Measurements from ENCODE around the gene SSBP2. TPM values are rescaled to one million over a fixed set of nuclear protein-coding genes. Genes with fewer than 3 reads are reported as not detected.

SSBP2 gene
- total and polyA plus RNA-seq, 2 of the 8 experiments (the other 6 are each of a cell fraction or from before 2014, with no cell fraction given), result 21.5 to 36.2 TPM

DNA sequence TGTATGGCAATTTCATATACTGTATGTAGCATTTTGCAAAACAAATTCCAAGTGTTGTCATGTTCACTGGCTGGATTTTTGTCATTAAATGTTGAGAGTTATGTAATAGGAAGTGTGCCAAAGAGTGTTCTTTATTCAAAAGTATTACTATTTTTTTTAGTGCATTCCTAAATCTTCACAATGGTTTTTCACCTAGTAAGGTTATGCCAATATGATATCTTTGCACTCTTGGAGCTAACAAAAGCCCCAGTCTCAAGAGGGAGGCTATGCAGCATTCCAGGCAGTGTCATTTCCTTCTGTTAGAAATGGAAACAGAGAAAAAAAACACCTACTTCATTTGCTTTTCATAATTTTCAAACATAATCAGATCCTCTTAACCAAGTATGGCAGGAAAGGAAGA, 5.1 kb upstream of the SSBP2 start:
- H4K5ac ChIP-seq (ENCODE audit: insufficient read length, low read depth, low read length), result no peak overlapping the region
- H4K20me1 ChIP-seq (replicated peaks in 1 of 2; ENCODE audit: control insufficient read depth in 1 of 2, insufficient read depth in 2 of 2, low read length in 2 of 2), result no peaks in the 10 kb centered on the region
- H3K9ac ChIP-seq (replicated peaks in 1 of 4; ENCODE audit: extremely low read depth in 1 of 4, low read depth in 3 of 4, low read length in 3 of 4), result no peak overlapping the region
- no peak for FAIRE-seq
- no peak overlapping the region for H3K4ac ChIP-seq (replicated peaks; ENCODE audit: insufficient read length, low read depth, low read length)
- H4K8ac ChIP-seq (ENCODE audit: extremely low read depth, insufficient read depth, low read length), result no peak overlapping the region
- H3K4me1 ChIP-seq (replicated peaks in 1 of 4; ENCODE audit: control insufficient read depth in 3 of 4, insufficient read depth in 4 of 4, low read length in 3 of 4), result peaks cover 4 to 35% (median 14%) of the 10 kb centered on the region in 4 experiments; a peak in 6 of 7 replicates
- TF ChIP-seq GABPA (IDR thresholded peaks at IDR 0.05; ENCODE audit: borderline replicate concordance, insufficient read depth, low read length), result no peak
- TF ChIP-seq RFX5 (IDR thresholded peaks at IDR 0.05; ENCODE audit: borderline replicate concordance, low read depth, low read length), result no peak
- TF ChIP-seq TBP (IDR thresholded peaks at IDR 0.05; ENCODE audit: low read depth, low read length), result no peak
- TF ChIP-seq GTF2F1 (IDR thresholded peaks at IDR 0.05; ENCODE audit: borderline replicate concordance, low read depth, low read length), result no peak
- TF ChIP-seq POLR2AphosphoS5 (IDR thresholded peaks at IDR 0.05; ENCODE audit: low read depth, low read length), result no peak
- no peak for TF ChIP-seq POLR2A (IDR thresholded peaks at IDR 0.05; ENCODE audit: control extremely low read depth in 1 of 2, low read depth in 2 of 2, low read length in 2 of 2)
- TF ChIP-seq, protein P1, sequence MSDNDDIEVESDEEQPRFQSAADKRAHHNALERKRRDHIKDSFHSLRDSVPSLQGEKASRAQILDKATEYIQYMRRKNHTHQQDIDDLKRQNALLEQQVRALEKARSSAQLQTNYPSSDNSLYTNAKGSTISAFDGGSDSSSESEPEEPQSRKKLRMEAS (IDR thresholded peaks at IDR 0.05), result no peak
- no peak for TF ChIP-seq ASH2L (IDR thresholded peaks at IDR 0.05; ENCODE audit: low read length)
- no peak for TF ChIP-seq SRF (IDR thresholded peaks at IDR 0.05; ENCODE audit: low read depth, low read length)
- TF ChIP-seq, protein P2, sequence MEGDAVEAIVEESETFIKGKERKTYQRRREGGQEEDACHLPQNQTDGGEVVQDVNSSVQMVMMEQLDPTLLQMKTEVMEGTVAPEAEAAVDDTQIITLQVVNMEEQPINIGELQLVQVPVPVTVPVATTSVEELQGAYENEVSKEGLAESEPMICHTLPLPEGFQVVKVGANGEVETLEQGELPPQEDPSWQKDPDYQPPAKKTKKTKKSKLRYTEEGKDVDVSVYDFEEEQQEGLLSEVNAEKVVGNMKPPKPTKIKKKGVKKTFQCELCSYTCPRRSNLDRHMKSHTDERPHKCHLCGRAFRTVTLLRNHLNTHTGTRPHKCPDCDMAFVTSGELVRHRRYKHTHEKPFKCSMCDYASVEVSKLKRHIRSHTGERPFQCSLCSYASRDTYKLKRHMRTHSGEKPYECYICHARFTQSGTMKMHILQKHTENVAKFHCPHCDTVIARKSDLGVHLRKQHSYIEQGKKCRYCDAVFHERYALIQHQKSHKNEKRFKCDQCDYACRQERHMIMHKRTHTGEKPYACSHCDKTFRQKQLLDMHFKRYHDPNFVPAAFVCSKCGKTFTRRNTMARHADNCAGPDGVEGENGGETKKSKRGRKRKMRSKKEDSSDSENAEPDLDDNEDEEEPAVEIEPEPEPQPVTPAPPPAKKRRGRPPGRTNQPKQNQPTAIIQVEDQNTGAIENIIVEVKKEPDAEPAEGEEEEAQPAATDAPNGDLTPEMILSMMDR (IDR thresholded peaks at IDR 0.05; ENCODE audit: control extremely low read depth in 1 of 3, insufficient read depth in 1 of 3, low read depth in 1 of 3, low read length in 3 of 3), result no peak
- no peak for TF ChIP-seq CHD2 (IDR thresholded peaks at IDR 0.05; ENCODE audit: low read length)
- no peak for TF ChIP-seq YY1 (IDR thresholded peaks at IDR 0.05; ENCODE audit: low read depth, low read length)
- no peak overlapping the region for H2BK120ac ChIP-seq (replicated peaks; ENCODE audit: low read depth, low read length)
- H2BK15ac ChIP-seq (ENCODE audit: low read length), result no peak overlapping the region
- H2BK5ac ChIP-seq (ENCODE audit: low read depth, low read length), result no peak overlapping the region
- no peaks in the 10 kb centered on the region for H3K9me3 ChIP-seq (ENCODE audit: insufficient read depth in 2 of 2, low read depth in 1 of 2, low read length in 1 of 2)
- peaks cover 3% of the 10 kb centered on the region; the same call in 1 of the 2 replicates for H3K23me2 ChIP-seq (ENCODE audit: low read depth, low read length)
- no peak overlapping the region for H3K18ac ChIP-seq (ENCODE audit: extremely low read depth, low read length)
- no peak overlapping the region for H3K56ac ChIP-seq (replicated peaks; ENCODE audit: insufficient read length, low read depth, low read length)
- H3K4me3 ChIP-seq (ENCODE audit: extremely low read depth in 1 of 4, insufficient read depth in 2 of 4, low read depth in 3 of 4, low read length in 4 of 4), result no peak overlapping the region; a peak in 1 of 8 replicates
- DNase-seq (ENCODE audit: low read depth in 1 of 2, low spot score in 2 of 2), result no peak
- H3K23ac ChIP-seq (ENCODE audit: insufficient read length), result no peak overlapping the region
- no peaks in the 10 kb centered on the region for H3K36me3 ChIP-seq (ENCODE audit: control insufficient read depth in 2 of 4, insufficient read depth in 4 of 4, low read length in 3 of 4)
- no peak overlapping the region; the same call in 1 of the 2 replicates for H2BK12ac ChIP-seq (ENCODE audit: low read depth, low read length)
- H2AK5ac ChIP-seq (ENCODE audit: low read depth, low read length), result no peak overlapping the region
- H2BK20ac ChIP-seq (ENCODE audit: low read length), result no peak overlapping the region
- ChIA-PET CTCF (ENCODE audit: partially characterized antibody) (interaction anchor here (1.0 to 3.3 kb wide), 2 partner anchors 96 to 218 kb away, joined by 3 to 21 read pairs; no protein-coding TSS in a partner anchor), POLR2A (ENCODE audit: partially characterized antibody) (interaction anchor here (1.0 to 8.0 kb wide), 2 partner anchors 16 to 94 kb away, joined by 3 to 157 read pairs; no protein-coding TSS in a partner anchor)
- H3K79me2 ChIP-seq (ENCODE audit: control insufficient read depth in 1 of 2, insufficient read depth in 2 of 2, low read length in 2 of 2), result no peaks in the 10 kb centered on the region
- no peaks in the 10 kb centered on the region; a peak in 1 of 7 replicates for H3K27me3 ChIP-seq (replicated peaks in 1 of 4; ENCODE audit: control insufficient read depth in 3 of 4, extremely low read depth in 1 of 4, insufficient read depth in 3 of 4, low read length in 3 of 4)
- no peak overlapping the region for H3K14ac ChIP-seq (ENCODE audit: insufficient read length)
- H3K27ac ChIP-seq (ENCODE audit: low read depth, low read length), result no peak overlapping the region
- no peak overlapping the region for H2AFZ ChIP-seq (ENCODE audit: low read length)
- H3K4me2 ChIP-seq (ENCODE audit: insufficient read depth in 1 of 2, low read depth in 2 of 2, low read length in 2 of 2), result no peak overlapping the region; a peak in 1 of 4 replicates
- no peak overlapping the region for H4K91ac ChIP-seq (replicated peaks; ENCODE audit: insufficient read length, low read length)
- no peaks in the 10 kb centered on the region for H3K79me1 ChIP-seq (ENCODE audit: low read depth, low read length)
